ENCODE data around the gene WDR4.
A peak's percentile ranks its signal among the peaks of the same experiment; 100 is the strongest.
"Not testable (repeated sequence)": the region's sequence is repeated elsewhere in the genome, so short reads cannot be mapped to it uniquely, and the experiment has no call there.

Gene WDR4

DNA sequence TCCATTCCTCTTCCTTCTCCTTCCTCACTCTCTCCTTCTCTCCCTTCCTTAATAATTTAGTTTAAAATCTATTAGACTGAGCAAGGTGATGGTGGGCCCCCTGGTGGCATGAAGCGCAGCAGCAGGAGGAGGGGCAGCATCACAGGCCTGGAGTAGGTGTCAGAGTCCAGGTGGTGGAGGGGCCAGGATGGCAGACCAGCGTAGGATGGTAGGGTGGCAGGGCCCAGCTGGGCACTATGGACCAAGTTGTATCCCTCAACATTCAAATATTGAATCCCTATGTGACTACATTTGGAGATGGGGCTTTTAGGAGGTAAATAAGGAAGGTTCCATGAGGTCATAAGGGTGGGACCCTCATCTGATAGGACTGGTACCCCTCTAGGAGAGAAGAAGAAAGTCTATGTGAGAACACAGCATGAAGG lies 61.0 kb downstream of the WDR4 start:
- peak; percentile 36 for DNase-seq (ENCODE audit: low read depth)
- no peak overlapping the region for H3K4me3 ChIP-seq (ENCODE audit: low read length)
- TF ChIP-seq, protein P1, sequence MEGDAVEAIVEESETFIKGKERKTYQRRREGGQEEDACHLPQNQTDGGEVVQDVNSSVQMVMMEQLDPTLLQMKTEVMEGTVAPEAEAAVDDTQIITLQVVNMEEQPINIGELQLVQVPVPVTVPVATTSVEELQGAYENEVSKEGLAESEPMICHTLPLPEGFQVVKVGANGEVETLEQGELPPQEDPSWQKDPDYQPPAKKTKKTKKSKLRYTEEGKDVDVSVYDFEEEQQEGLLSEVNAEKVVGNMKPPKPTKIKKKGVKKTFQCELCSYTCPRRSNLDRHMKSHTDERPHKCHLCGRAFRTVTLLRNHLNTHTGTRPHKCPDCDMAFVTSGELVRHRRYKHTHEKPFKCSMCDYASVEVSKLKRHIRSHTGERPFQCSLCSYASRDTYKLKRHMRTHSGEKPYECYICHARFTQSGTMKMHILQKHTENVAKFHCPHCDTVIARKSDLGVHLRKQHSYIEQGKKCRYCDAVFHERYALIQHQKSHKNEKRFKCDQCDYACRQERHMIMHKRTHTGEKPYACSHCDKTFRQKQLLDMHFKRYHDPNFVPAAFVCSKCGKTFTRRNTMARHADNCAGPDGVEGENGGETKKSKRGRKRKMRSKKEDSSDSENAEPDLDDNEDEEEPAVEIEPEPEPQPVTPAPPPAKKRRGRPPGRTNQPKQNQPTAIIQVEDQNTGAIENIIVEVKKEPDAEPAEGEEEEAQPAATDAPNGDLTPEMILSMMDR (conservative IDR thresholded peaks at IDR 0.05; ENCODE audit: low read length) = peak; percentile 77

DNA sequence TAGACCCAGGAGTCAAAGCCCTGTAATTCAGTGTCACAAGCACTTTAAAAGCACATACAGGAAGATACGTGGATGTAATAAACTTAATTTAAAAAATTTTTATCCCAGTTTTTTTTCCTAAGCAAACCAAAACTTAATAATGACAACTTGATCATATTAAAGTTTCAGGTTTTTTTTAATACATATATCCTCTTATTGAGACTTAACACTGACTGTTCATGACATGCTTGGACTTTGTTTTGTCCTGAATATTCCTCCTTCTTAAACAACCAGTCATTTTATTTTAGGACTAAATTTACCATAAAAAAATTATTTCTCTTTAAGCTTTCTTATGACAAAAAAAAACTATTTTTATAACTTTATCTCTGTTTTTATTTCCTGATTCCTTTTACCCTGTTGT lies 64.1 kb downstream of the WDR4 start:
- H3K4me3 ChIP-seq (ENCODE audit: low read length) = no peak overlapping the region
- no peak for DNase-seq (ENCODE audit: low read depth)
- TF ChIP-seq, protein P1 (conservative IDR thresholded peaks at IDR 0.05; ENCODE audit: low read length) = no peak

DNA sequence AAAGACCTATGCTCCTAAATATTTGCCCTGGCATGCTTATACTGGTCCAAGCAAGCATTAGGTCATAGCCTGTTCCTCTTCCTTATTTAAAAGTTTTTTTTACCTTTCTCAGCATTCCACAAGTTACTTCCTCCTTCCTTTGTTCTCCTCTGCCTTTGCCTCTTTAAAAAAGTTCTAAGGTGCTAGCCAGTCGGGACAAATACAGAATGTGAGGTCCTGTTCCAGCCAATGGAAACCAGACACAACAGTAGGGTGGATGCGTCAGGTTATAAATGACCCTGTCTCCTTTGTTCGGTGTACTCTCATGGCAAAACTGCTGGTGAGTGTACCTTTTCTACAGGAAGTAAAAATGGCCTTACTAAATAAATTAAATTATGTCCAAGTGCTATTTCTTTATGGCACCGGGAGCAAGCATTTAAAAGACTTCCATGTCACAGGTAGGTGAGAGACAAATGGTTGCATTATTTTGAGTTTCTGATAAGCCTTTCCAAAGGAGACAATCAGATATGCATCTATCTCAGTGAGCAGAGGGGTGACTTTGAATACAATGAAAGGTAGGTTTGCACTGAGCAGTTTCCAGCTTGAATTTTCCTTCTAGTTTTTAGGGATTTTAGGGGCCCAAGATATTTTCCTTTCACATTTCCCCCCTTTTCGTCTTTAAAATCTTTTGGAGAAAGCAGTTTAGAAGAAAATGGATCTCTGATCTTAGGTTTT lies 66.7 kb downstream of the WDR4 start:
- H3K4me3 ChIP-seq (ENCODE audit: low read length); DNase-seq (ENCODE audit: low read depth): not testable (repeated sequence)

DNA sequence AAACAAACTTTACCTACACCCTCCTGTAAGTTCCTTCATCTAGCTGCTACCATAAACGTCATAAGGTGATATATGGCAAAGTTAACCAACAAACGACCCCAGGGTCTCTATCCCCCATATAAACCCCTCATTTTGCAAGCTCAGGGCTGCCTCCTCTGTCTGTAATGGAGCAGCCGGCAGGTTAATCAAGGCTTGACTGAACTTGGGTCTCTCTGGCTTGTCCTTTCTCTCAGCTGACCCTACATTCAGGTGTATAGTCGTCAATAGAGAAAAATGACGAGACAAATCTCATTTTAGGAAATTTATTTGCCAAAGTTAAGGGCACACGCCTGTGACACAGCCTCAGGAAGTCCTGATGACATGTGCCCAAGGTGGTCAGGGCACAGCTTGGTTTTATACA lies 67.4 kb downstream of the WDR4 start:
- TF ChIP-seq, protein P1 (conservative IDR thresholded peaks at IDR 0.05; ENCODE audit: low read length) = no peak
- H3K4me3 ChIP-seq (ENCODE audit: low read length) = no peak overlapping the region
- no peak for DNase-seq (ENCODE audit: low read depth)

DNA sequence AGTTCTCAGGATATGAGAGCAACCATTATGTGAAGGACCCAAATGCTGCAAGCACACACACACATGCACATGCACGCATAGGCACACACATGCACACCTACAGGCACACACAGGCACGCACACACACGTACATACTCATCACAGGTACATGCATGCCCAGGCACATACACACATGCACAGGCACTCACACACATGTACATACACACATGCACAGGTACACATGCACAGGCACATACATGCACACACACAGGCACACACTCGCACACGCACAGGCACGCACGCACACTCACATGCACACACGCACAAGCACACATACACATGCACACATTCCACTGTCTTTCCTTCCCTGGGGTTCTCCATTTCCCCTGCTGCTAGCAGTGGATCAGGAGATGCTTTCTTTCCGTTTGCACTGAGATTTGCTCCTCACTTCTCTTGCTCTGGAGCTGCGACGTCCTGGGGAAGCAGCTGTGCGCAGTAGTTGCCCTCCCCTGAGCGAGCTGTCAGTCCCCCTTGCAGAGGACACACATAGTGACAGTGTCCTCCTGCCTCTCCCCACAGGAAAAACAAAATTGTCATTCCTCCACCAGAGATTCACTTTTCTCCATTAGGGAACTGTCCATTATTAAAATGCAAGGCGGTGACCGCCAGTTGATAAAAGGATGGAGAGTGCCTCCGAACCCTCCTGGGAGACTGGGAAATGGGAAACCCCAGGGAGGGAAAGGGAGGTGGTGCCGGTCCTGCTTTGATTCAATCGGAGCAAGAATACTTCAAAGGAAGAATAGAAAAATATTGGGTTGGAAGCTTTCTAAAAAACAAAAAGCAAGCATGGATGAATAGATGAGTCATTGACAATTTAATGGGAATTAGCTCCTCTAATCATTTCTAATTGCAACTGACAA lies 69.5 kb downstream of the WDR4 start:
- TF ChIP-seq, protein P1 (conservative IDR thresholded peaks at IDR 0.05; ENCODE audit: low read length) = no peak
- no peak overlapping the region for H3K4me3 ChIP-seq (ENCODE audit: low read length)
- no peak for DNase-seq (ENCODE audit: low read depth)

DNA sequence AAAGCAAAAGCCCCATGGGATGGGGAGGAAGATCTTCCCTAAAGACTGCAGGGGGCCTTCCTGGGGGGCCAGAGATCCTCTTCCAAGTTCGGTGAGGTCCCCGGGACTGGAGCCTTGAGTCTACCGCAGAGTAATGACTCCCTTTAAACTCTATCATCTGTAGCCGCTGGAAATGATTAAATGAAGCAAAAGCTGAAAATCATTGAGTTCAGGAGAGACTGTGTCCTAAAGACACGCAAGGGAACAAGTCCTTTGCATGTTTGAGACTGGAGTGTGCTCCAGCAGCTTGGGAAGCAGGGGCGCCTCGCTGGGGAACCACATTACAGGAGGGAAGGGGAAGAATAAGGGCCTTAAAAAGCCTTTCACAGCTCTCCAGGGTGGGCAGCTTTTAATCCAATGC lies 70.2 kb downstream of the WDR4 start:
- TF ChIP-seq, protein P1 (conservative IDR thresholded peaks at IDR 0.05; ENCODE audit: low read length) = no peak
- DNase-seq (ENCODE audit: low read depth) = no peak
- H3K4me3 ChIP-seq (ENCODE audit: low read length) = no peak overlapping the region

DNA sequence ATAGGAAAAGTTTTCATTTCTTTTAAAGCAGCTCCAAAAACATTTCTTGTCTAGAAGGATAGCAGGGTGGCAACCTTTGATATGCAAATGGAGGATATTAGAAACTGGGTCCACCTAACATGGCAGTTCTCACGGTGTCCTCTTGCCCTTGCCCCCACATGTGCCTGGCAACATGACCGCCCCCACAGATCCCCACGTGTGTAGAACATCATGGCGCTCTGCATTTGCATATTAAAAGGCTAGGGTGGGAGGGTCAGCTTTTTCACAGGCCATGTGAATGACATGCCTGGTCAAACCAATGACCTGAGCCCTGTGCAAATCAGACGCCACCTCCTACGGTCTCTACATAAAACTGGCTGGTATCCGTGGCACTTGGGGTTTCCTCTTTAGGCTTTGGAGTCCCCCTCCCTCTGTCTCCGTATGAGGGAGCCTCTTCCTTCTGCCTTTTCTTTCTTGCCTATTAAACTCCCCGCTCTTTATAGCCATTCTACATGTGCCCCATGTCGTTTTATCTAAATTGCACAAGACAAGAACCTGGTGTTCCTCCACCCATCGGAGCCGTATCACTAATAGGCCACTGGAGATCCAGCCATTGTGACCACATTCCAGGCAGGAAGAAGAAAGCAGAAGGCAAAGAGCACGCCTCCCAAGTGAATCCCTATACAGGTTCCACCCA lies 71.3 kb downstream of the WDR4 start:
- no peak overlapping the region for H3K4me3 ChIP-seq (ENCODE audit: low read length)
- TF ChIP-seq, protein P1 (conservative IDR thresholded peaks at IDR 0.05; ENCODE audit: low read length) = no peak
- no peak for DNase-seq (ENCODE audit: low read depth)

DNA sequence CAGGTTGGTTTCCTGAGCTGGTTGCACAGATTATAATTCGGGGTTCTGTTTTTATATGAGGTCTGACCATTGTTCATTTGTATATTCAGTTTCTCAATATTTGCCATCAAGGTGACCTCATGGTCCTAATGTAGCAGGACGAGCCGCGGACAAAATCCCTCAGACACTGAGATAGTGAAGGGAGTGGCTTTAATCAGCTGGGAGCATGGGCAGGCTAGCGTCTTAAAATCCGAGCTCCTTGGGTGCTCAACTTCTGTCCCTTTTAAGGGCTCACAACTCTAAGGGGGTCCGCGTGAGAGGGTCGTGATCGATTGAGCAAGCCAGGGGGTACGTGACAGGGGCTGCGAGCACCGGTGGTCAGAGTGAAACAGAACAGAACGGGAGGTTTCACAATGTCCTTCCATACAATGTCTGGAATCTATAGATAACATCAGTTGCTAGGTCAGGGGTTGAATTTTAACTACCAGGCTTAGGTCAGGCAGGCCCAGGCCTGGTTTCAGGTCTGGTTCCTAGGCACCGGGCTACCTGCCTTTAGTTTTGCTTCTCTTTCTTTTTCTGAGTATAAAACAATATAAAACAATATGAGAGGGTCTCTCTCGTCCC lies 71.9 kb downstream of the WDR4 start:
- not testable (repeated sequence) for H3K4me3 ChIP-seq (ENCODE audit: low read length)

More for the DNA sequence above, 71.9 kb downstream of the WDR4 start:
- DNase-seq (ENCODE audit: low read depth) = not testable (repeated sequence)
